Loucy (cell line): ENCODE measurements around the gene RIPK3.
"Not testable (repeated sequence)": the region's sequence is repeated elsewhere in the genome, so short reads cannot be mapped to it uniquely, and the experiment has no call there.

Experiments used
- H2AFZ ChIP-seq: fragments of 200-600 bp; sonication (generic); 2 replicates; pipeline ENCODE4 v1.6.0; 2016; ENCODE audit warnings: antibody characterized with exemption, mild to moderate bottlenecking, low read length, moderate library complexity
- H3F3A ChIP-seq: fragments of 200-600 bp; 2 replicates; pipeline ENCODE4 v1.6.0; 2016; ENCODE audit warnings: antibody characterized with exemption, low read depth, mild to moderate bottlenecking
- H3K27me3 ChIP-seq: fragments of 200-600 bp; sonication (generic); 2 replicates; pipeline ENCODE4 v1.6.1; 2014; ENCODE audit warnings: low read length, mild to moderate bottlenecking; ENCODE audit not compliant: insufficient read depth, poor library complexity, severe bottlenecking
- H3K36me3 ChIP-seq: fragments of 200-600 bp; sonication (generic); 2 replicates; pipeline ENCODE4 v1.6.1; 2016; ENCODE audit warnings: low read length; ENCODE audit not compliant: insufficient read depth
- H3K4me1 ChIP-seq: fragments of 200-600 bp; sonication (generic); 2 replicates; pipeline ENCODE4 v1.5.1; 2014; ENCODE audit warnings: low read length, mild to moderate bottlenecking; ENCODE audit not compliant: insufficient read depth, poor library complexity, severe bottlenecking
- H3K4me2 ChIP-seq: fragments of 200-600 bp; sonication (generic); 2 replicates; pipeline ENCODE4 v1.6.0; 2014; ENCODE audit warnings: antibody characterized with exemption, low read length, low read depth, mild to moderate bottlenecking; ENCODE audit not compliant: poor library complexity, severe bottlenecking
- H3K4me3 ChIP-seq: fragments of 200-600 bp; sonication (generic); 2 replicates; pipeline ENCODE4 v1.5.1; 2014; ENCODE audit warnings: low read length, mild to moderate bottlenecking, mixed read lengths; ENCODE audit not compliant: poor library complexity, severe bottlenecking
- H3K79me2 ChIP-seq: fragments of 200-600 bp; sonication (generic); 2 replicates; pipeline ENCODE4 v1.6.1; 2014; ENCODE audit warnings: low read length; ENCODE audit not compliant: insufficient read depth
- H3K9ac ChIP-seq: fragments of 200-600 bp; sonication (generic); 2 replicates; pipeline ENCODE4 v1.6.0; 2014; ENCODE audit warnings: mild to moderate bottlenecking, low read depth, low read length, moderate library complexity; ENCODE audit not compliant: poor library complexity, severe bottlenecking
- H3K9me2 ChIP-seq: fragments of 200-600 bp; sonication (generic); replicated peaks from 2 replicates; pipeline ENCODE4 v1.6.1; 2016; ENCODE audit warnings: low read depth, low read length, mixed read lengths
- H3K9me3 ChIP-seq: fragments of 200-600 bp; sonication (generic); 2 replicates; pipeline ENCODE4 v1.6.1; 2014; ENCODE audit warnings: mild to moderate bottlenecking, antibody characterized with exemption, low read length, low read depth; ENCODE audit not compliant: insufficient read depth
- H4K20me1 ChIP-seq: fragments of 200-600 bp; sonication (generic); 2 replicates; pipeline ENCODE4 v1.6.0; 2014; ENCODE audit warnings: antibody characterized with exemption, low read length, mild to moderate bottlenecking; ENCODE audit not compliant: insufficient read depth, poor library complexity, severe bottlenecking
- EZH2phosphoT487 ChIP-seq: fragments of 200-600 bp; IDR thresholded peaks from 2 replicates; pipeline ENCODE4 v1.6.1; 2018; ENCODE audit warnings: antibody characterized with exemption, mild to moderate bottlenecking, moderate library complexity, borderline replicate concordance
- TF ChIP-seq, protein P1 (sequence below): fragments of 200-600 bp; sonication (generic); conservative IDR thresholded peaks from 2 replicates; pipeline ENCODE4 v1.5.1; 2014; ENCODE audit warnings: mild to moderate bottlenecking, antibody characterized with exemption, low read length

The RIPK3 gene

DNA sequence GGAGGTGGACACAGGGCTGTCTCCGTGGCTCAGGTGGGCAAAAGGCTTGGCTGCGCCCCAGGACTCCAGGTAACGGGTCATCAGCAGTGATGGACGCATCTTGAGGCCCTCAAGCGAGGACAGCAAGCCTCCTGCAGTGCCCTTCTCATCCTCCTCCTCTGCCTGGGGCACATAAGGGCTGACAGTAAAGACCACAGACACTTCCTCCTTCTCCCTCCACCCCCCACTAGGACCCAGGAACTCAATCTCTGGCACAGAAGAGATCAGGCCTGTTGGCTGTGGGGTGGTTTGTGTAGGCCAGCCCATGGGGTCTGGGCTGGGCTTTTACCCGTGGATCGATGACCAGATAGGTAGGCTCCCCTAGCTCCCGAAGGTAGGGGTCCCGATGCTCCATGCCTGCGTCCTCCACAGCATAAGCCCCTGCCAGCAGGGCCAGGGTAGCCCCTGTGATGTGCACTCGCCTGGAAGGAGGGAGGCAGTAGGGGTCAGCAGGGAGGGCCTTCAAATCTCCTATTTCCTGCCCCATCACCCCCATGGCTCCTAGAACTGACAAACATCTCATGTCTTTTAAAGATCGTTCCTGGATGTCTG is 10.6 kb downstream of the RIPK3 start:
- H3F3A ChIP-seq: 0 out of 2 replicates have a peak, but pooled peaks cover 3% of the 10 kb centered on the region
- H3K27me3 ChIP-seq: no peaks in the 10 kb centered on the region
- H3K9ac ChIP-seq: no peak overlapping the region
- H3K9me2 ChIP-seq: no peaks in the 10 kb centered on the region
- no peak for TF ChIP-seq EZH2phosphoT487
- TF ChIP-seq, protein P1, sequence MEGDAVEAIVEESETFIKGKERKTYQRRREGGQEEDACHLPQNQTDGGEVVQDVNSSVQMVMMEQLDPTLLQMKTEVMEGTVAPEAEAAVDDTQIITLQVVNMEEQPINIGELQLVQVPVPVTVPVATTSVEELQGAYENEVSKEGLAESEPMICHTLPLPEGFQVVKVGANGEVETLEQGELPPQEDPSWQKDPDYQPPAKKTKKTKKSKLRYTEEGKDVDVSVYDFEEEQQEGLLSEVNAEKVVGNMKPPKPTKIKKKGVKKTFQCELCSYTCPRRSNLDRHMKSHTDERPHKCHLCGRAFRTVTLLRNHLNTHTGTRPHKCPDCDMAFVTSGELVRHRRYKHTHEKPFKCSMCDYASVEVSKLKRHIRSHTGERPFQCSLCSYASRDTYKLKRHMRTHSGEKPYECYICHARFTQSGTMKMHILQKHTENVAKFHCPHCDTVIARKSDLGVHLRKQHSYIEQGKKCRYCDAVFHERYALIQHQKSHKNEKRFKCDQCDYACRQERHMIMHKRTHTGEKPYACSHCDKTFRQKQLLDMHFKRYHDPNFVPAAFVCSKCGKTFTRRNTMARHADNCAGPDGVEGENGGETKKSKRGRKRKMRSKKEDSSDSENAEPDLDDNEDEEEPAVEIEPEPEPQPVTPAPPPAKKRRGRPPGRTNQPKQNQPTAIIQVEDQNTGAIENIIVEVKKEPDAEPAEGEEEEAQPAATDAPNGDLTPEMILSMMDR: no peak
- H3K4me3 ChIP-seq: no peak overlapping the region
- peak overlapping the region; percentile 37 for H3K4me2 ChIP-seq
- no peak overlapping the region for H2AFZ ChIP-seq
- no peaks in the 10 kb centered on the region for H3K79me2 ChIP-seq
- no peaks in the 10 kb centered on the region for H3K36me3 ChIP-seq
- H4K20me1 ChIP-seq: no peaks in the 10 kb centered on the region
- H3K9me3 ChIP-seq: no peaks in the 10 kb centered on the region
- H3K4me1 ChIP-seq: peaks cover 52% of the 10 kb centered on the region

DNA sequence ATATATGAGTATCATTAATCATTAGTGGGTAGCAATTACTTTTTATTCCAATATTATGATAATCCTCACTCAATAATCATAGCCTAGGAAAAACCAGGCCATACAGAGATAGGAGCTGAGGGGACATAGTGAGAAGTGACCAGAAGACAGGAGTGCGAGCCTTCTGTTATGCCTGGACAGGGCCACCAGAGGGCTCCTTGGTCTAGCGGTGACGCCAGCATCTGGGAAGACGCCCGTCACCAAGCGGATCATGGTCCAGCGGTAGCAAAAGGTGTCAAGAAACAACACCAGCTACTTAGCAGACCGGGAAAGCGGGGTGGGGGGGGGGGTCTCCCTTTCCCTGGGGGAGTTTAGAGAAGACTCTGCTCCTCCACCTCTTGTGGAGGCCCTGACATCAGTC is 11.9 kb downstream of the RIPK3 start:
- TF ChIP-seq, protein P1: peak; percentile 44; the same call in 1 of the 2 replicates
- not testable (repeated sequence) for H3K9me2 ChIP-seq, H3K27me3 ChIP-seq

DNA sequence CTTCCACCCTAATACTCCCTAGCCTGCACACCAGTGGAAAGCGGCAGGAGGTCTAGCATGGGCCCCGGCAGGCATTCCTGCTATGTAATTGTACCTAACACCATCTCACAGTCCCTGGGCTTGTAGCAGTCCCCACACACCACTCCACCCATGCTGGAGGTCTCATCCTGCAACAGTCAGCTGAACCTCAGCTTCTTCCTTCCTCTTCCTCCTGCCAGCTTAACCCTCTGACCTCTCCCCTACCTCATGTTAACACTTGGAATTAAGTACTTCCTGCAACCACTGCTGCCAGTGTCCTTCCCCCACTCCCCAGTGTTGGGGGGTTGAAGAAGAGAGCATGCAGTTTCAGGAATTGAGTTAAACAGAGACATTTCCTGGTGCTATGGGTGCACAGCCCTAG is 12.5 kb downstream of the RIPK3 start:
- Histone ChIP-seq H3K4me1 (peaks cover 45% of the 10 kb centered on the region), H3K4me3 (peak overlapping the region; percentile 50), H4K20me1 (no peaks in the 10 kb centered on the region), H3K27me3 (no peaks in the 10 kb centered on the region), H3K79me2 (no peaks in the 10 kb centered on the region), H3K9me2 (no peaks in the 10 kb centered on the region), H3K9ac (peak overlapping the region; percentile 59), H3K9me3 (no peaks in the 10 kb centered on the region), H2AFZ (peak overlapping the region; percentile 94), H3K4me2 (peak overlapping the region; percentile 65), H3F3A (0 out of 2 replicates have a peak, but pooled peaks cover 3% of the 10 kb centered on the region), H3K36me3 (no peaks in the 10 kb centered on the region)
- TF ChIP-seq EZH2phosphoT487: no peak
- TF ChIP-seq, protein P1: no peak

More for the DNA sequence above, 11.9 kb downstream of the RIPK3 start:
- H3F3A ChIP-seq, H4K20me1 ChIP-seq, H2AFZ ChIP-seq, H3K79me2 ChIP-seq, H3K36me3 ChIP-seq, H3K4me3 ChIP-seq, H3K9ac ChIP-seq, H3K9me3 ChIP-seq: not testable (repeated sequence)
- peaks cover 46% of the 10 kb centered on the region for H3K4me1 ChIP-seq
- H3K4me2 ChIP-seq: peak overlapping the region; percentile 65
